ENCODE data around the gene DUSP22.
"Not testable (repeated sequence)": the region's sequence is repeated elsewhere in the genome, so short reads cannot be mapped to it uniquely, and the experiment has no call there.

DUSP22 gene

GRCh38 chr6:324116-324728 lies 31.9 kb downstream of the DUSP22 start:
- DNase-seq (ENCODE audit: low read depth) = no peak

DNA sequence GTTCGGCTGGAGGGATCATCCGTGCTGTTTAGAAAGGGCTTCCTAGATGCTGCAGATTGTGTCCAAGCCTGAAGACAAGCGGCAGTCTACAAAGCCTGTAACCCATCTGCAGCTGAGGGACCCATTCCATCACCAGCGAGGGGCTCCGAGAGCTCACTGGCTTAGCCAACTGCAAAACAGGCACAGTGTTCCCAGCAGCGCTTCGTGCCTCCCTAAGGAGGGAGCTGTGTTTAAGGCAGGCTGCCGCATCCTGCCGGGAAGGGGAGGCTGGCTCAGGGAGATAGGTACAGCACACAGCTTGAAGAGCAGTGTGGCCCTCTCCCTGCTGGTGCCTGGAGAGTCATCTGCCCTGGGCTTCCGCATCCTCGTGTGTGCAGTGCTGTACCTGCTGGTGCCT lies 32.4 kb downstream of the DUSP22 start:
- DNase-seq (ENCODE audit: low read depth) = no peak

DNA sequence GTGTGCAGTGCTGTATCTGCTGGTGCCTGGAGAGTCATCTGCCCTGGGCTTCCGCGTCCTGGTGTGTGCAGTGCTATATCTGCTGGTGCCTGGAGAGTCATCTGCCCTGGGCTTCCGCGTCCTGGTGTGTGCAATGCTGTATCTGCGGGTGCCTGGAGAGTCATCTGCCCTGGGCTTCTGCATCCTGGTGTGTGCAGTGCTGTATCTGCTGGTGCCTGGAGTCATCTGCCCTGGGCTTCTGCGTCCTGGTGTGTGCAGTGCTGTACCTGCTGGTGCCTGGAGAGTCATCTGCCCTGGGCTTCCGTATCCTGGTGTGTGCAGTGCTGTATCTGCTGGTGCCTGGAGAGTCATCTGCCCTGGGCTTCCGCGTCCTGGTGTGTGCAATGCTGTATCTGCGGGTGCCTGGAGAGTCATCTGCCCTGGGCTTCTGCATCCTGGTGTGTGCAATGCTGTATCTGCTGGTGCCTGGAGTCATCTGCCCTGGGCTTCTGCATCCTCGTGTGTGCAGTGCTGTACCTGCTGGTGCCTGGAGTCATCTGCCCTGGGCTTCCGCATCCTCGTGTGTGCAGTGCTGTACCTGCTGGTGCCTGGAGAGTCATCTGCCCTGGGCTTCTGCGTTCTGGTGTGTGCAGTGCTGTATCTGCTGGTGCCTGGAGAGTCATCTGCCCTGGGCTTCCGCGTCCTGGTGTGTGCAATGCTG lies 33.0 kb downstream of the DUSP22 start:
- not testable (repeated sequence) for DNase-seq (ENCODE audit: low read depth)

GRCh38 chr6:326066-326465 lies 33.8 kb downstream of the DUSP22 start:
- not testable (repeated sequence) for DNase-seq (ENCODE audit: low read depth)

- DNase-seq (ENCODE audit: low read depth) = no peak
Measured at GRCh38 chr6:326896-327537, 34.7 kb downstream of the DUSP22 start.

DNA sequence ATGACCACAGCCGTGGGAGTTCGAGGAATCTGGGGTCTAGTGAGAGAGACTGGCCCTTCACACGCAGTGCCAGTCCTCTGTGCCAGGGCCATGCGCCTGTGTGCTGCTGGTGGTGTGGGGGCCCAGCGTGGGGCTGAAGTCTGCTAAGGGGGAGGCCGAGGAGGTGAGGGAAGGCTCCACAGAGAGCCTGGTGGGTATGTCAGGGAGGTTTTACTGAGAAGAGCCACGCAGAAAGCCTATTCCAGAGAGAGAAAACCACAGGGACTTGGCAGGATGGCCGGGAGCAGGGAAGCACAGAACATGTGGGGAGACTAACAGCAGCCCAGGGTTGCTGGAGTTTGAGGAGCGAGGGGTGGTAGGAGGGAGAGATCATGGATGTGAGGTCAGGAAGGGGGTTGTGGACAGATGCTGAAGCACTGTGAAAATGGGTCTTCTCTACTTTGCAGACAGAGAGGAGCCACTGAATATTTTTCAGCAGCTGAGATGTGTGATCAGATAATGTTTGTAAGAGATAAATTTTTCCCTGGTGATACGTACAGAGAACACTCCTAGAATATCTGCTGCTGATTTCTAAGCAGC lies 35.3 kb downstream of the DUSP22 start:
- no peak for DNase-seq (ENCODE audit: low read depth)

GRCh38 chr6:328136-328670 lies 35.9 kb downstream of the DUSP22 start:
- no peak for DNase-seq (ENCODE audit: low read depth)

GRCh38 chr6:328924-329323 lies 36.6 kb downstream of the DUSP22 start:
- DNase-seq (ENCODE audit: low read depth) = no peak

- no peak for DNase-seq (ENCODE audit: low read depth)
Measured at GRCh38 chr6:329888-330691, 37.8 kb downstream of the DUSP22 start.

DNA sequence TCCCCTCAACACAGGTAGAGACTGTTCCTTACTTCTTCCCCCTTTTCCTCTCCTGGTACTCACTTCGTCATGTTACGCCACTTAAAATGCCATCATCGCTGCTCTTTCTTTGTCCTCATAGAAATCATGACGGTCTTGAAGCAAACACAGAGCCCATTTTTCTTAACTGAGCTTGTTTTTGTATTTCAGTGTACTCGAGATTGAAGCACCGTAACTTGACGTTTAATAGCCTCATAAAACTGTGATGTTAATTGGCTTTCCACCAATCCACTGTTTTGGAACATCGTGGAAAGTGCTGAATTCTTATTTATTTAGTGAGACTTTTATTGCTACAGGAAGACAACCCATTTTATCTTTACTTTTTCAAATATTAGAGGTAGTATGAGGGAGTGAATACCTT lies 38.7 kb downstream of the DUSP22 start:
- no peak for DNase-seq (ENCODE audit: low read depth)

- DNase-seq (ENCODE audit: low read depth) = no peak
Measured at GRCh38 chr6:331622-332521, 39.6 kb downstream of the DUSP22 start.

- no peak for DNase-seq (ENCODE audit: low read depth)
Measured at GRCh38 chr6:332671-333070, 40.4 kb downstream of the DUSP22 start.

- no peak for DNase-seq (ENCODE audit: low read depth)
Measured at GRCh38 chr6:333379-334002, 41.2 kb downstream of the DUSP22 start.

DNA sequence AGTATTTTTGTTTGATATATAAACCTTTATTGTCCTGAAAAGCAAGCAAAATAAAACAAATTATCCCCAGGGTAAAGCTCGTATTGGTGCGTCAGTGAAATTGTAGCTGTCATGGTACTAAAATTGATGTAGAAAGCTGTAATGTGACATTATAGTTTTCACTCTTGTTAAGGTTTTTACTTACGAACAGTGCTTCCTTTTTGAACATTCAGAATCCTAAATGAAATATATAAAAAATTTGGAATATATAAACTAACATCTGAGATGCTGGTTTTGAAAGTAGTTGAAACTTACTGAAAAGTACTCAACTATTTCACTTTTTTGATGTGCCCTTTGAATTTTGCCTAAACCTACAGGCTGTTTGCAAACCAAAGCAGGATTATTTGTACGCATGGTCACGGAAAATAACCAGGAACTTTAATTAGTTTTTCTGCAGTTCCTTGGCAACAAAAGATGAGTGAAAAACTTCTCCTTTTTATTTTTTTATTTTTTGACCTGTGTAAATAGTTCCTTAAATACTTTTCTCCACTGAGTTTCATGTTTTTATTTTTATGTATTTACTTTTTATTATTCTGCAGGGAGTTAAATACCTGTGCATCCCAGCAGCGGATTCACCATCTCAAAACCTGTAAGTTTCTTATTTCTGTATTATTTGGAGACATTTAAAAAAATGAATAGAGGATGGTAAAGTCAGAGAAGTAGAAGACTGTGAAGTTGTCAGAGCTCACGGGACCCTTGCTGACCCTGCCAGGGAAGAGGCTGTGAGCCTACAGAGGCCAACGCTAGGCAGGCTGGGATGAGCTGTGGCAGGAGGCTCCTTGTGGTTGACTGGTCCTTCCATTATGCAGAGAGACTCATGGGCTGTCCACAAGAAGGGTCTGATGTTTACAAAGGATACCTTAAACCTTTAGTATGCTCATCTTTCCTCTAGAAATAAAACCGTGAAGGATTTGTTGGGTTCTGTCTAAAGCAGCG lies 42.5 kb downstream of the DUSP22 start:
- DNase-seq (ENCODE audit: low read depth) = no peak

GRCh38 chr6:335572-335971 lies 43.3 kb downstream of the DUSP22 start:
- DNase-seq (ENCODE audit: low read depth) = no peak

DNA sequence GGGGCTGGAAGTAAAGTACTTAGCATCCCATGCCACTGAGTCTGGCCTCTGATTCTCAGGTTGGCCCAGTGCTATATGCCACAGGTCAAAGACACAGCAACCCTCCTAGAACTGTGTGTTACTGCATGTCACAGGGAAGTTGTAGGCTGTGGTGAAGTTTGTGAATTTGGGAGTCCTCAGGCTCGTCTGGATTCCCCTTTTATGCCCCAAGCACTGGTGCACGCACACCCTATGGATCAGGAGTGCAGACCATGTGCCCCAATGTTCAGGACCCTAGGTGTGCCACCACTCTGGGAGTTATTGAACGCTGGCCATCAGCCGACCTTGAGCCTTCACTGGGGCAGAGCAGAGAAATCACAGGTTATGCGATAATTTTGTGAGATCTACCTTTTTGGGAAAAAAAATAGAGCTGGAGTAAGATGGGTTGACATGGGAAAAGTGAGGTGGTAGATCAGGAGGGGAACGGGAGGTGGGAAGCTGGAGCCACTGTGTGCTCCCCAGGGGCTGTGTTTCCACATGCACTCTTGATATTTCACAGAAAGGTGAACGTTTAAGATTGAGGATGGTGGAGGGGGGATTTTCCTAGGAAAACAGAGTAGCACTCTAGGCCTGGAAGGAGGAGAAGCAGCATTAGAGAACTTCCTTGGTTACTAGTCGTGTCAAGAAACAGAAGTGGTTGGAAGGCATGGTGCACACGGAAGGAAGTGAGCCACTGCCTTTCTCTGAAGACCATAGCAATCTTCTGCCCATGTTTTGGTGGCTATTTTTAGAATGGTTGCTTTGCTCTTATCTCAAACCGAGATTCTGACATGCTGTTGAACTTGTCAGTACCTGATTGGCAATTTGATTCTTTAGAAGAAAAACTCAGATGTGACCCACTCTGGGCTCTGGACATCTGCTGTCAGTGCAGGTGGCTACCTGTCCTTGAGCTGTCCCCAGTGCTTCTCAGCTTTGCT lies 44.1 kb downstream of the DUSP22 start:
- no peak for DNase-seq (ENCODE audit: low read depth)

- DNase-seq (ENCODE audit: low read depth) = no peak
Measured at GRCh38 chr6:337805-338368, 45.6 kb downstream of the DUSP22 start.

GRCh38 chr6:338815-339262 lies 46.6 kb downstream of the DUSP22 start:
- DNase-seq (ENCODE audit: low read depth) = no peak

Measured in stimulated activated CD8-positive, alpha-beta memory T cell treated with anti-CD3 and anti-CD28 coated beads, Interleukin-7, amount 100 ng/mL, for 24 hours (primary cell).